Prostate gland (tissue), 2 donors: Measurements from ENCODE around the gene PIK3CD. TPM values are rescaled to one million over a fixed set of nuclear protein-coding genes. Genes with fewer than 3 reads are reported as not detected.
"Not testable (repeated sequence)": the region's sequence is repeated elsewhere in the genome, so short reads cannot be mapped to it uniquely, and the experiment has no call there.

Experiments
- DNase-seq: peaks from one replicate; pipeline ENCODE4 v3.0.0-alpha.2; 2019; ENCODE audit warnings: low spot score
- H3K27ac ChIP-seq, 2 donors: fragments of 200-600 bp; sonication (generic); 2 replicates each; pipeline ENCODE4 v1.5.1; 2017 to 2019
- H3K27me3 ChIP-seq: fragments of 200-600 bp; sonication (generic); replicated peaks from 2 replicates; pipeline ENCODE4 v1.5.1; 2019; ENCODE audit not compliant: insufficient read depth
- H3K36me3 ChIP-seq, 2 donors: fragments of 200-600 bp; sonication (generic); 1 replicate in 1 of 2; 2 replicates in 1 of 2; pipeline versions ENCODE4 v1.5.1 to v1.8.1; 2017 to 2019
- H3K4me1 ChIP-seq: fragments of 200-600 bp; sonication (generic); replicated peaks from 2 replicates; pipeline ENCODE4 v1.5.1; 2019
- H3K4me3 ChIP-seq, 2 donors: fragments of 200-600 bp; sonication (generic); 2 replicates each; pipeline ENCODE4 v1.5.1; 2017 to 2019
- H3K9me3 ChIP-seq: fragments of 200-600 bp; sonication (generic); 2 replicates; pipeline ENCODE4 v1.5.1; 2017
- POLR2A ChIP-seq: fragments of 450-650 bp; IDR thresholded peaks from one replicate; pipeline ENCODE4 v1.6.1; 2016; ENCODE audit warnings: antibody characterized with exemption, mild to moderate bottlenecking
- POLR2AphosphoS5 ChIP-seq: sonication (generic); formaldehyde crosslinking; IDR thresholded peaks from one replicate; pipeline ENCODE4 v1.6.1; 2017; ENCODE audit warnings: antibody characterized with exemption
- WGBS: methylation state at CpG from one replicate; pipeline ENCODE4 v1.1.5; 2018; 5-methylcytosine and 5-hydroxymethylcytosine counted together
- intact Hi-C: fragments of 100-400 bp; cut with DNase I; formaldehyde crosslinking; loops from one replicate; pipeline ENCODE4 v1.14.2; 2022
- total RNA-seq, 2 donors: library from RNA; depleted of rRNA; stranded (reverse); fragments of >200 nt; gene quantifications; one replicate each; pipeline ENCODE4 v1.1.0, GENCODE V29; 2016
- TF ChIP-seq, protein P1 (sequence below), 4 experiments: fragments of 200-600 bp in 2 of 4; fragments of 450-650 bp in 2 of 4; sonication (generic) in 2 of 4; IDR thresholded peaks; 1 replicate in 3 of 4; 2 replicates in 1 of 4; pipeline ENCODE4 v1.5.1; 2016 to 2019; ENCODE audit warnings: antibody characterized with exemption in 4 of 4, mild to moderate bottlenecking in 2 of 4, moderate library complexity in 2 of 4

PIK3CD gene
- total RNA-seq, 2 donors from 2014 or later, result 5.3 to 12.9 TPM

DNA sequence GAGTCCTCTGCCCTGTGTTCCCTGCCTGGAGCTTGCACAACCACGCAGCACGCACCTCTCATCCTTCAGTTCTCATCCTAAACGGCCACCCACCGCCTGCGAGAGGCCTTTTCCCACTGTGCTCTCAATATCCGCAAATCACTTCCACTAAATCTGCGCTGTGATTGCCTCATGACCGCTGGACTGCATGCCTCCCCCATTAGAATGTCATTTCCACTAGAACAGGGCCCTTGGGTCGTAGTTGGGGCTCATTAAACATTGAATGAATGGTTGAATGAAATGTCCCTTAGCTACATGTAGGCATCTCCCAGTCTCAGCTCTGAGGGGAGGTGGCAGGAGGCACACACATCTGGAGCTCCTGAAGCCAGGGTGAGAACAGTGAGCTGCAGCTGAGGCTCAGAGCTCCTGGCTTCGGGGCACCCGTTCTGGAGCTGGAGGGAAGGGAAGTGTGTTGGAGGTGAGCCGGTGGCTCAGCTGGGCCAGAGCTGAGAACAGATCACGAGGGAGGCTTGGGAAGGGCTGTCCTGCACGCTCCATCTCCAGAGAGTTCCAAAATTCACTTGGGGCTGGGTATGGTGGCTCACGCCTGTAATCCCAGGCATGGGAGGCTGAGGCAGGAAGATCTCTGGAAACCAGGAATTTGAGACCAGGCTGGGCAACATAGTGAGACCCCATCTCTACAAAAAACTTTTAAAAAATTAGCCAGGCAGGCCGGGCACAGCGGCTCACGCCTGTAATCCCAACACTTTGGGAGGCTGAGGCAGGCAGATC is 32.4 kb upstream of the PIK3CD start:
- intact Hi-C loops, result no loop called here
- no peak overlapping the region for H3K27ac ChIP-seq
- no peak for DNase-seq
- H3K4me3 ChIP-seq, result no peak overlapping the region
- H3K27me3 ChIP-seq, result no peaks in the 10 kb centered on the region
- 70% methylated on average over 18 of the region's 18 CpGs for WGBS
- TF ChIP-seq POLR2AphosphoS5 (no peak), POLR2A (no peak)
- TF ChIP-seq, protein P1, sequence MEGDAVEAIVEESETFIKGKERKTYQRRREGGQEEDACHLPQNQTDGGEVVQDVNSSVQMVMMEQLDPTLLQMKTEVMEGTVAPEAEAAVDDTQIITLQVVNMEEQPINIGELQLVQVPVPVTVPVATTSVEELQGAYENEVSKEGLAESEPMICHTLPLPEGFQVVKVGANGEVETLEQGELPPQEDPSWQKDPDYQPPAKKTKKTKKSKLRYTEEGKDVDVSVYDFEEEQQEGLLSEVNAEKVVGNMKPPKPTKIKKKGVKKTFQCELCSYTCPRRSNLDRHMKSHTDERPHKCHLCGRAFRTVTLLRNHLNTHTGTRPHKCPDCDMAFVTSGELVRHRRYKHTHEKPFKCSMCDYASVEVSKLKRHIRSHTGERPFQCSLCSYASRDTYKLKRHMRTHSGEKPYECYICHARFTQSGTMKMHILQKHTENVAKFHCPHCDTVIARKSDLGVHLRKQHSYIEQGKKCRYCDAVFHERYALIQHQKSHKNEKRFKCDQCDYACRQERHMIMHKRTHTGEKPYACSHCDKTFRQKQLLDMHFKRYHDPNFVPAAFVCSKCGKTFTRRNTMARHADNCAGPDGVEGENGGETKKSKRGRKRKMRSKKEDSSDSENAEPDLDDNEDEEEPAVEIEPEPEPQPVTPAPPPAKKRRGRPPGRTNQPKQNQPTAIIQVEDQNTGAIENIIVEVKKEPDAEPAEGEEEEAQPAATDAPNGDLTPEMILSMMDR (IDR thresholded peaks at IDR 0.05), result no peak
- H3K4me1 ChIP-seq, result no peaks in the 10 kb centered on the region
- H3K36me3 ChIP-seq, result no peaks in the 10 kb centered on the region
- H3K9me3 ChIP-seq, result no peaks in the 10 kb centered on the region

DNA sequence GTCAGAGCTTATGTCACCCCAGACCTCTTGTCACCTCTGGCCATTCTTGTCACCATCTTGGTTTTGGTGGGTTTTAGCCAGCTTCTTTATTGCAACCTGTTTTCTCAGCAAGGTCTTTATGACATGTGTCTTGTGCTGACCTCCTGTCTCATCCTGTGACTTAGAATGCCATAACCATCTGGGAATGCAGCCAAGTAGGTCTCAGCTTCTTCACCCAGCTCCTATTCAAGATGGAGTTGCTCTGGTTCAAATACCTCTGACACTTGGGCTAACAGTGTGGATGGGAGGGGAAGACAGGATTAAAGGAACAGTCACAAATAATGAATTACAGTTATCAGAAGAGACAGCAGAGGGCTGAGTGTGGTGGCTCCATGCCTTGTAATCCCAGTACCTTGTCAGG is 30.5 kb upstream of the PIK3CD start:
- H3K9me3 ChIP-seq, result no peaks in the 10 kb centered on the region
- H3K27me3 ChIP-seq, result no peaks in the 10 kb centered on the region
- intact Hi-C loops, result no loop called here
- no peak overlapping the region for H3K4me3 ChIP-seq
- no peaks in the 10 kb centered on the region for H3K4me1 ChIP-seq
- DNase-seq, result no peak
- H3K36me3 ChIP-seq, result no peaks in the 10 kb centered on the region
- H3K27ac ChIP-seq, result no peak overlapping the region
- no peak for TF ChIP-seq POLR2AphosphoS5
- TF ChIP-seq, protein P1 (IDR thresholded peaks at IDR 0.05), result no peak
- TF ChIP-seq POLR2A, result no peak

DNA sequence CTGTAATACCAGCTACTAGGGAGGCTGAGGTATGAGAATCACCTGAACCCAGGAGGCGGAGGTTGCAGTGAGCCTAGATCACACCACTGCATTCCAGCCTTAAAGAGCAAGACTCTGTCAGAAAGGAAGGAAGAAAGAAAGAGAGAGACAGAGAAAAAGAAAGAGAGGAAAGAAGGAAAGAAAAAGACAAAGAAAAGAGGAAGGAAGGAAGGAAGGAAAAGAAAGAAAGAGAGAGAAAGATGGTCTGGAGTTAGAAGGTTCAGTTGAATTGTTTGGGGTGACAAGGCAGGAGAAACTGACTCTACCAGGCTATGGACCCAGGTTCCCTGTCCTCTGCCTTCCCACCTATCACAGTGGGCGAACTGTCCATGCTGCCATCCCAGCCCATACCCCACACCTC is 27.4 kb upstream of the PIK3CD start:
- no peak for DNase-seq
- intact Hi-C loops, result no loop called here
- H3K9me3 ChIP-seq, result no peaks in the 10 kb centered on the region
- no peak overlapping the region for H3K27ac ChIP-seq
- no peak overlapping the region for H3K4me3 ChIP-seq
- TF ChIP-seq, protein P1 (IDR thresholded peaks at IDR 0.05), result no peak
- TF ChIP-seq POLR2AphosphoS5, result no peak
- no peak for TF ChIP-seq POLR2A
- 93% methylated on average over 2 of the region's 2 CpGs for WGBS
- H3K36me3 ChIP-seq, result no peaks in the 10 kb centered on the region
- no peaks in the 10 kb centered on the region for H3K27me3 ChIP-seq
- no peaks in the 10 kb centered on the region for H3K4me1 ChIP-seq

DNA sequence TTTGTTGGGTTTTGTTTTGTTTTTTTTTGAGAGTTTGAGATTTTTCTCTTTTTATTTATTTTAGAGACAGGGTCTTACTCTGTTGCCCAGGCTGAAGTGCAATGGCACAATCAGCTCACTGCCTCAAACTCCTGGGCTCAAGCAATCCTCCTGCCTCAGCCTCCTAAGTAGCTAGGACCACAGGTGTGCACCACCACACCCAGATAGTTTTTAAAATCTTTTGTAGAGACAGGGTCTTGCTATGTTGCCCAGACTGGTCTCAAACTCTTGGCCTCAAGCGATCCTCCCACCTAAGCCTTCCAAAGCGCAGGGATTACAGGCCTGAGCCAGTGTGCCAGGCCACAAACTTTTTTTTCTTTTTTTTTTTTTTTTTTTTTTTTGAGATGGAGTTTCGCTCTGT is 26.5 kb upstream of the PIK3CD start:
- 99% methylated on average over 3 of the region's 3 CpGs for whole genome bisulfite sequencing
- H3K4me1 ChIP-seq, intact Hi-C loops, DNase-seq, H3K27me3 ChIP-seq, H3K9me3 ChIP-seq, H3K36me3 ChIP-seq, H3K4me3 ChIP-seq, H3K27ac ChIP-seq: not testable (repeated sequence)

DNA sequence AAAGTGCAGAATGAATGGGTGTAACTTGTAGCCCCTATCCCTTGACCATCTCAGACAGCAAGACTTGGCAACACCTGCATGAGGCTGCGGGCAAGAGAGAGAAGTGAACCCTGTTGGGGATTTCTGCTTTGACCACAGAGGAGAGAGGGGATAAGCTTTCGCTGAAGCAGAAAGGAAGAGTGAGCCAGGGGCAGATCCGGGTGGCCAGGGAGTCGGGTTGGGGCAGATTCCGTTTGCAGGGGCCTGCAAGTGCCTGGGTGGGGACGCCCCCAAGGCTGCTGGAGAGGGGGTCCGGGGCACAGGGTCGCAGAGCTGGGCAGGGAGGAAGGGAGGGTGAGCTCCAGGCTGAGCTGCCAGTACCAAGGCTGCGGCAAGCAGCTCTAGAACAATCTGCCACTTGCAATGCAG is 25.3 kb upstream of the PIK3CD start:
- DNase-seq, result no peak
- 74% methylated on average over 9 of the region's 9 CpGs for WGBS
- intact Hi-C loops, result loop anchor here (1.0 kb wide), 1 partner anchor 241 kb away; no protein-coding TSS in a partner anchor
- Histone ChIP-seq H3K9me3 (no peaks in the 10 kb centered on the region), H3K27me3 (no peaks in the 10 kb centered on the region), H3K36me3 (no peaks in the 10 kb centered on the region), H3K4me1 (no peaks in the 10 kb centered on the region), H3K27ac (no peak overlapping the region), H3K4me3 (no peak overlapping the region)
- TF ChIP-seq POLR2A (no peak), POLR2AphosphoS5 (no peak)
